ENCODE data around the gene ANKRD24.

DNA sequence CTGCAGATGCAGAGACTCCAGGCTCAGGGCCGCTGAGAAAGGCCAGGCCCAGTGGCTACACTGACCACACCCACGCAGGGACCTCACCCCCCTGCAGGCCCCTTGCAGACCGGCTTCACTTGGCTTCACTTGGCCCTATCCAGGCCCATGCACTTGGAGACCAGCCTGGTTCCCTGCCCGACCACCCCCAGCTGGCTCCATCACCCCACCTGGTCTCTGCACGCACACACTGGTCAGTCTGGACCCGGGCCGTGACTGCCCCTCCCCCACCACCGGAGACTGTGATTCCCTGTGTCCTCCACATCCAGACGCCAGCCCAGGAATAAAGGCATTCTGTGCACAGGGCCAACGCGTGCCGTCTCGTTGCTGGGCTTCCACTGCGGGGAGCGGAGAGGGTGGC is 42.0 kb downstream of the ANKRD24 start:
- TF ChIP-seq, protein P1, sequence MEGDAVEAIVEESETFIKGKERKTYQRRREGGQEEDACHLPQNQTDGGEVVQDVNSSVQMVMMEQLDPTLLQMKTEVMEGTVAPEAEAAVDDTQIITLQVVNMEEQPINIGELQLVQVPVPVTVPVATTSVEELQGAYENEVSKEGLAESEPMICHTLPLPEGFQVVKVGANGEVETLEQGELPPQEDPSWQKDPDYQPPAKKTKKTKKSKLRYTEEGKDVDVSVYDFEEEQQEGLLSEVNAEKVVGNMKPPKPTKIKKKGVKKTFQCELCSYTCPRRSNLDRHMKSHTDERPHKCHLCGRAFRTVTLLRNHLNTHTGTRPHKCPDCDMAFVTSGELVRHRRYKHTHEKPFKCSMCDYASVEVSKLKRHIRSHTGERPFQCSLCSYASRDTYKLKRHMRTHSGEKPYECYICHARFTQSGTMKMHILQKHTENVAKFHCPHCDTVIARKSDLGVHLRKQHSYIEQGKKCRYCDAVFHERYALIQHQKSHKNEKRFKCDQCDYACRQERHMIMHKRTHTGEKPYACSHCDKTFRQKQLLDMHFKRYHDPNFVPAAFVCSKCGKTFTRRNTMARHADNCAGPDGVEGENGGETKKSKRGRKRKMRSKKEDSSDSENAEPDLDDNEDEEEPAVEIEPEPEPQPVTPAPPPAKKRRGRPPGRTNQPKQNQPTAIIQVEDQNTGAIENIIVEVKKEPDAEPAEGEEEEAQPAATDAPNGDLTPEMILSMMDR (IDR thresholded peaks at IDR 0.05) = no peak
- TF ChIP-seq POLR2A (IDR thresholded peaks at IDR 0.05) = no peak
- no peak for TF ChIP-seq POLR2AphosphoS5 (IDR thresholded peaks at IDR 0.05)
- TF ChIP-seq EP300 (IDR thresholded peaks at IDR 0.05) = no peak

All from stomach (tissue), 4 donors.